ENCODE data around the gene ATXN2. TPM values are rescaled to one million over a fixed set of nuclear protein-coding genes. Genes with fewer than 3 reads are reported as not detected.

The ATXN2 gene
- total and polyA plus RNA-seq, 4 donors: 11.5 to 33.1 (median 22.1) TPM

GRCh38 chr12:111544032-111544431, 55.1 kb downstream of the ATXN2 start (continued):
- TF ChIP-seq MAX (IDR thresholded peaks at IDR 0.05): no peak
- no peak for TF ChIP-seq GABPA (IDR thresholded peaks at IDR 0.05 in 1 of 2, conservative IDR thresholded peaks at IDR 0.05 in 1 of 2)
- TF ChIP-seq TAF1 (conservative IDR thresholded peaks at IDR 0.05): no peak

- Histone ChIP-seq H3K27ac (ENCODE audit: low read depth in 1 of 2, low read length in 2 of 2) (no peak overlapping the region), H3K4me1 (ENCODE audit: control insufficient read depth in 4 of 4, insufficient read depth in 4 of 4, low read length in 3 of 4) (peaks cover 0 to 1% (median 0%) of the 10 kb centered on the region in 4 donors), H3K36me3 (ENCODE audit: control insufficient read depth in 4 of 4, insufficient read depth in 3 of 4, low read depth in 1 of 4, low read length in 3 of 4) (peaks cover 1 to 19% (median 15%) of the 10 kb centered on the region in 4 donors), H3K4me3 (ENCODE audit: low read depth in 1 of 3, low read length in 3 of 3) (no peak overlapping the region), H3K27me3 (ENCODE audit: control insufficient read depth in 4 of 4, insufficient read depth in 4 of 4, low read length in 3 of 4) (no peaks in the 10 kb centered on the region), H3K9ac (ENCODE audit: low read depth in 1 of 2, low read length in 2 of 2) (no peak overlapping the region), H3K9me3 (ENCODE audit: control insufficient read depth in 4 of 4, low read length in 3 of 4) (no peaks in the 10 kb centered on the region)
- WGBS: 97% methylated on average over 2 of the region's 2 CpGs
- TF ChIP-seq FOXA1 (IDR thresholded peaks at IDR 0.05) (no peak), YY1 (IDR thresholded peaks at IDR 0.05) (no peak), RAD21 (IDR thresholded peaks at IDR 0.05) (no peak), ZBTB33 (IDR thresholded peaks at IDR 0.05) (no peak), MAX (IDR thresholded peaks at IDR 0.05) (no peak), HNF4G (IDR thresholded peaks at IDR 0.05) (no peak), HNF4A (conservative IDR thresholded peaks at IDR 0.05) (no peak), JUND (IDR thresholded peaks at IDR 0.05) (no peak), GABPA (IDR thresholded peaks at IDR 0.05 in 1 of 2, conservative IDR thresholded peaks at IDR 0.05 in 1 of 2) (no peak), TAF1 (conservative IDR thresholded peaks at IDR 0.05) (no peak)
- TF ChIP-seq, protein P1, sequence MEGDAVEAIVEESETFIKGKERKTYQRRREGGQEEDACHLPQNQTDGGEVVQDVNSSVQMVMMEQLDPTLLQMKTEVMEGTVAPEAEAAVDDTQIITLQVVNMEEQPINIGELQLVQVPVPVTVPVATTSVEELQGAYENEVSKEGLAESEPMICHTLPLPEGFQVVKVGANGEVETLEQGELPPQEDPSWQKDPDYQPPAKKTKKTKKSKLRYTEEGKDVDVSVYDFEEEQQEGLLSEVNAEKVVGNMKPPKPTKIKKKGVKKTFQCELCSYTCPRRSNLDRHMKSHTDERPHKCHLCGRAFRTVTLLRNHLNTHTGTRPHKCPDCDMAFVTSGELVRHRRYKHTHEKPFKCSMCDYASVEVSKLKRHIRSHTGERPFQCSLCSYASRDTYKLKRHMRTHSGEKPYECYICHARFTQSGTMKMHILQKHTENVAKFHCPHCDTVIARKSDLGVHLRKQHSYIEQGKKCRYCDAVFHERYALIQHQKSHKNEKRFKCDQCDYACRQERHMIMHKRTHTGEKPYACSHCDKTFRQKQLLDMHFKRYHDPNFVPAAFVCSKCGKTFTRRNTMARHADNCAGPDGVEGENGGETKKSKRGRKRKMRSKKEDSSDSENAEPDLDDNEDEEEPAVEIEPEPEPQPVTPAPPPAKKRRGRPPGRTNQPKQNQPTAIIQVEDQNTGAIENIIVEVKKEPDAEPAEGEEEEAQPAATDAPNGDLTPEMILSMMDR (IDR thresholded peaks at IDR 0.05; ENCODE audit: low read depth, low read length, missing input control): no peak
- TF ChIP-seq, protein P2, sequence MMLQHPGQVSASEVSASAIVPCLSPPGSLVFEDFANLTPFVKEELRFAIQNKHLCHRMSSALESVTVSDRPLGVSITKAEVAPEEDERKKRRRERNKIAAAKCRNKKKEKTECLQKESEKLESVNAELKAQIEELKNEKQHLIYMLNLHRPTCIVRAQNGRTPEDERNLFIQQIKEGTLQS (IDR thresholded peaks at IDR 0.05): no peak
- no peak for DNase-seq (ENCODE audit: low spot score)
These were observed 66.4 kb downstream of the ATXN2 start for GRCh38 chr12:111532751-111533150.

GRCh38 chr12:111529424-111530368, 69.4 kb downstream of the ATXN2 start:
- peaks cover 0 to 1% (median 0%) of the 10 kb centered on the region in 4 donors for H3K4me1 ChIP-seq (ENCODE audit: control insufficient read depth in 4 of 4, insufficient read depth in 4 of 4, low read length in 3 of 4)
- TF ChIP-seq MAX (IDR thresholded peaks at IDR 0.05): no peak
- peak; percentile 68 to 80 for TF ChIP-seq RAD21 (IDR thresholded peaks at IDR 0.05)
- TF ChIP-seq, protein P1 (IDR thresholded peaks at IDR 0.05; ENCODE audit: low read depth, low read length, missing input control): peak; percentile 42
- no peak overlapping the region for H3K27ac ChIP-seq (ENCODE audit: low read depth in 1 of 2, low read length in 2 of 2)
- WGBS: 56% methylated on average over 8 of the region's 8 CpGs
- H3K4me3 ChIP-seq (ENCODE audit: low read depth in 1 of 3, low read length in 3 of 3): no peak overlapping the region
- peaks cover 3 to 27% (median 23%) of the 10 kb centered on the region in 4 donors for H3K36me3 ChIP-seq (ENCODE audit: control insufficient read depth in 4 of 4, insufficient read depth in 3 of 4, low read depth in 1 of 4, low read length in 3 of 4)
- H3K27me3 ChIP-seq (ENCODE audit: control insufficient read depth in 4 of 4, insufficient read depth in 4 of 4, low read length in 3 of 4): no peaks in the 10 kb centered on the region
- peak; percentile 62 for DNase-seq (ENCODE audit: low spot score)
- no peaks in the 10 kb centered on the region for H3K9me3 ChIP-seq (ENCODE audit: control insufficient read depth in 4 of 4, low read length in 3 of 4)
- H3K9ac ChIP-seq (ENCODE audit: low read depth in 1 of 2, low read length in 2 of 2): no peak overlapping the region

Data from liver (tissue), 9 donors.